Stimulated activated CD8-positive, alpha-beta memory T cell treated with anti-CD3 and anti-CD28 coated beads, Interleukin-2, amount 100 ng/mL, for 48 hours (primary cell): ENCODE measurements around the gene CACNA1C.

Experiments
- DNase-seq, 2 donors: peaks; one replicate each; pipeline ENCODE4 v3.0.0-alpha.2; 2020; ENCODE audit warnings: low read depth in 2 of 2

CACNA1C gene

DNA sequence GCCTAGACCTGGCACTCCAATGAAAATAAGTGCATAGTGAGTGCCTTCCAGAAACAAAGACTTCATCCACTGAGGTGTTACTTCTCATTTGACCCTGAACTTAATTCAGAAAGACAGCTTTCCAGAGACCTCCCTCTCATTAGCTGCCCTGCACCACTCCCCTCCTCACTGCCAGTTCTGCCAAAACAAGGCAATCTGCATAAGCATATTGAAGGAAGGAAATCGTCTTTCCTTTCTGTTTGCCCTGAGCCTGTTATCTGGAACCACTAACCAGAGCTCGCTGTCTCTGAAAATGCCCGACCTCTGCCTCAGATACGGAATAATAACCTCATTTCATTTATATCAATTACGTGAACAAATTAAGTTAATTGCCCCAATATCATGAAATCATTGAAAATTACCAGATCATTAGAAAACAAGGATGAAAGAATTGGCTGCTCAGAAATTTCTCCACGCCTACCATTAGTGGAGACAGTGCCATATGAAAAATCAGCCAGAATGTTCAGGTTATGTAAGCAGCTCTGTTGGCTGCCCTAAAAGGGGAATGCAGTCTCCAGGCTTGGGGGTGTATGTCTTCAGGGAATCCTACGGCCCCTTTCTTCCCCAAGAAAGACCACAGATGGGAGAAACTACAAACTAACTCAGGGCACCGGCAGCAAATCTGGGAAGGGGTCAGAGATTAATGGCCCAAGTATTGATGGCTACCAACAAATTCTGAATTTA is 592.1 kb downstream of the CACNA1C start:
- no peak for DNase-seq

DNA sequence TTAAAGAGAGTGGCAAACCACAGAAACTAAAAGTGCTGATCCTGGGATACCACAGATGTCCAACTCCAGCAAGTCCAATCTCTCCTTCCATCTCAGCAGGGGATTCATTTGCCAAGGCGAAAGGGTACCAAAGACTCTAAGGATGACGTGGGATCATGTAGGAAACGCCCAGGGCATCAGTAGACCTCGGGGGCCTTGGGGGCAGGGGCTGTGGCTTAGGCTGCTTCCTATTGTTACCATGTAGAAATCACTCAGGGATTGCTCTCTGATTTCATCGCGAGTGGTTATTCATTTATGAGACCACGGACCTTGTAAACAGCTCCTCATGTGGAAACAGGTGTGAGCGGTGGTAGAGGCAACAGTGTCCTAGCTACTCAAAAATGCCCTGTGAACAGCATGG is 592.7 kb downstream of the CACNA1C start:
- no peak for DNase-seq

DNA sequence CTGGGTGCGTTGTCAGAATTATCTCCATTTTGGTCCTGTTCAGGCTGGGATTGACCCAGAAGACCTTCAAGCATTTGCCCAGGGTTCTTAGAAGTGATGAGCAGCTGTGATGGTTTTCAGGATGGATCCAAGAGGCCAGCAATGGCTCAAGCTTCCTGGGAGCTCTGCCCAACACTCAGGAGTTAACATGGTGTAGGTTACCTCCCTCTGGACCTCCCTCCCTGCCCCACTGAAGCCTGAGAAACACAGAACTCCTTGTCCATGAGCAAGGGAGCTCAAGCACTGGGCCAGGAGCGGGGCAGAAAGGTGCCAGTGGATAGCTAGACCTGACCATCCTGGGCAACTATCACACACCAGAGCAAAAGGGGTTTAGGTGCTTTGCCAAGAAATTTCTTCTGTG is 593.6 kb downstream of the CACNA1C start:
- no peak for DNase-seq

DNA sequence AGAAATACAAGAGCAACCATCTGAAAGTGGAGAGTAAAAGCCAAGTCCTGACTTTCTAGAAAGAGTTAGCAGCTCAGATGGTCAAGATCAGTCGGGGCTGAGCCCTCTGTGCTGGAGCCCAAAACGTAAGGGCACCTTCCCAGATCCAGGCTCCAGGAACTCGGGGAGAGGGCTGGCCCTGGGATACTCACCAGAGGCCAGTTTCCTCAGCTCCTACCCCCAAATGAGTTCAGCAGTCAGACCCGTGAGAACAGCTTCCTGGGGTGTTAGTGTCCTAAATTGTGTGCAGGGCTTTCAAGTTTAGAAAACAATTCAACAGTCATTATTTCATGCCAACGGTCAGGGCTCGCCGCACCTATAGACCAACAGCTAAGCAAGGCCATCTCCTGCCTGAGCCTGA is 594.4 kb downstream of the CACNA1C start:
- no peak for DNase-seq

DNA sequence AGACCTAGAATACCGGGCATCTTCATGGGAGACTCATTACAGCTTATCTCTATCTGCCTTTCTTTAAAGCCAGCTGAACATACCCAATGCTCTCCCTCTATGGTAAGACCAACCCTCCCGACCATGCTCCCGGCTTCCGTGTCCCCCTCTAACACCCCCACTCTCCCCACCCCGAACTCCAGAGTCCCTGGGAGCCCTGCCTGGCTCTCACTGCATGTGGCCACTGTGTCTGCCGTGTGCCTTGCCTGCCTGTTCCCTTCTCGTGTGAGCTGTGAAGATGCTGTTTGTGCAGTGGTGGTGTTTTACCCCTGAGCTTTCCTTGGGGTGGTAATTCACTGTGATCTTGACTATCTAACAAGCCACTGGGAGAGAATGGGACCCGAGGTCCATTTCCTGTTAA is 595.6 kb downstream of the CACNA1C start:
- DNase-seq = no peak

DNA sequence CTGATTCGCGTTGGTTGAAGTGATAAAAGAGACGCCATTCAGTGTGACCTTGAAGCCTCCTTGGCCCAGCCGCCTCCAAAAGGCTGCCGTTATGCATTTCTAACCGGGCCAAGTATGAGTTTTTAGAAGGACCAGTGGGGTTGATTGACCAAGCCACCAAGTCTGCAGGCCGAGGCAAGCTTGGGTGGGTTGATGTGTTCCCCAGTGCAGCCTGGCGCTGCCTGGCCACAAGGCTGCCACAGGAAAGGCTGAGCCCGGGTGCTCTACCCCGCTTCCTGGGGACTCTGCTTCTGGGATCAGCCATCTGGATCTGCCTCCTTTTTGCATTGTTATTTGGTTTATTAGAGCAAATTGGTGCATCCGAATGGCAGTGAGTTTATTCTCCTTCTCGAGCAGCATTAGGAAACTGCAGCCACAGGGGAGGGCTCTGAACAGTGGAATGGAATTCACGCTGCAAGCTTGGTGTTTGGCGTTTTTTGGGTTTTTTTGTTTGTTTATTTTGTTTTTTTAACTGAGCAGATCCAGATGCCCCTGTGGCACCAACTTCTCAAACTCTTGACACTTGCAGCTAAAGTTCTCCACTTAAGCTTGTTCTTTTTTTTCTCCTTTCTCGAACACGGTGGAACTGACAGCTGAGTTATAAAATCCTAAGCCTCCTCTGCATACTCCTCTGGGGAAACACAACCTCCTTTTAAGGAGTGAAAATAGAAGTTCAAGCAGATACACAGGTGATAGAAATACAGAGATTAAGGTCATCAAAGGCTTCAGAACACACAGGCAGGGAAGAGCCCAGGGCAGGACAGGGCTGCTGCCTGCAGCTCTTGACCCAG is 596.6 kb downstream of the CACNA1C start:
- DNase-seq = no peak

DNA sequence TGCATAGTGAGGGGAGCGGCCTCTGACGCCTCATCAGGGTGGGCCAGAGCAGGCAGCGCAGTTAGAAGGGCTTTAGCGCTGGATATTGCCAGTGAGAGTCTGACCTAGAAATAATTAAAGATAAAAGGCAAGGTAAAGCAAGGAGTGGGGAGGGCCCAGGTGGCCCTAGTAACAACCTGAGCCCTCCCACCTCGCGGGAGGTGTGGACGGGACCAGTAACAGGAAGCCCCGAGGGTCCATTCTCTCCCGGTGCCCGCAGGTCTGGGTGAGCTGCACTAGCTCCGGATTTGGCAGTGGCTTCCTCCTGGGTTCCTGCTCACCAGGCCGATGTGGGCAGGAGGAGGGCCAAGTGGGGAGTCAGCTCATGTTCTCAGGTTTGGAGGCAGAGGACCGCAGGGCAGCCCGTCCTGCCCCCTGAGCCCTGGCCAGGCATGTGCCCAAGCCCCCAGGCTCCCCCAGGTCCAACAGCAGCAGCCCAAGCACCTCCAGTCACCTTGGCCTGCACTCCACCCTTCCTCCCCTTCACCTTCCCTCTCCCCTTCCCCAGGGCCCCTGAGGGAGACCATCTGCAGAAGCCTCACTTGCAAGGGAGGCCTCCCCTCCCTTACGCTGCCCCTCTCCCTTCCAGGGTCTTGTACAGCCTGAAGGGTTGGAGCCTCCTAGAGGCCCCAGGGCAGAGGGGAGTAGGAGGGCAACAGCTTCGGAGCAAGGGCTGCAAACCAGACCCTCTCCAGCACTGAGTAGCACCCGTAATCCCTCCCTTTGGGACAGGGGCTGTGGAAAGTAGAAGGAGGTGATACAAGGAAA is 597.7 kb downstream of the CACNA1C start:
- DNase-seq = no peak

DNA sequence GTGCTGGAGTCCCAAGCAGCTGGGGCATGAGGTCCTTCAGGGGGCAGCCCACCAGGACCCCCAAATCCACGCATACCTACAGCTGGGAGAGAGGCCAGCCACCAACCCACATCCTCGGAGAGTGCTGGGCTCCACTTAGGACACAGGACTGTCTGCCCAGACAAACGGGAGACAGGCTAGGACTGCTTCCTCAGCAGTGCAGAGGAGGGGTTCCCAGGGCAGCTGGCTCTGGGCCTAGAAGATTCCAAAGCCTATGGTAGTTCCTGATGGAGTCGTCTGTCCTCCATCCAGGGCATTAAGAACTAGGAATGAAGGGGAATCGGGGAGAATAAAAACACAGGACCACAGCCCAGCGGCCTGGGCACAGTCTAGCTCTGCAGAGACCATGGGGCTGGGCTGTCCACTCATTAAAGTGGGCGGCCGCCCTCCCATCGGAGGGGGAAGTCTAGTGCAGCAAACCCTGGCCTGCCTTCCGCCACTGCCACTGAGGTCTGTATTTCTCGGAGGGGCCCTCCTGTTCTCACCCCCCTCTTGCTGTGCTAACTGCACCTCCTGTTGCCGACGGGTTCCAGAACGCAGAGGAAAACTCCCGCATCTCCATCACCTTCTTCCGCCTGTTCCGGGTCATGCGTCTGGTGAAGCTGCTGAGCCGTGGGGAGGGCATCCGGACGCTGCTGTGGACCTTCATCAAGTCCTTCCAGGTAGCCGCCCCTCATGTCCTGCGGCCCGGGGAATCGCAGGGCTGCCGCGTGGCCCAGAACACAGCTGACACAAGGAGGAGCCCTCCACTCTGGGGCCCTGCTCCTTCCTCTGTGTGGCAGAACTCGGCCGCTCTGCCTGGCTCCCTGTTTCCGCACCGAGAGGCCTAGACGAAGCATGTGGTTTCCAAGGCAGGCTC is 598.5 kb downstream of the CACNA1C start:
- DNase-seq = no peak

DNA sequence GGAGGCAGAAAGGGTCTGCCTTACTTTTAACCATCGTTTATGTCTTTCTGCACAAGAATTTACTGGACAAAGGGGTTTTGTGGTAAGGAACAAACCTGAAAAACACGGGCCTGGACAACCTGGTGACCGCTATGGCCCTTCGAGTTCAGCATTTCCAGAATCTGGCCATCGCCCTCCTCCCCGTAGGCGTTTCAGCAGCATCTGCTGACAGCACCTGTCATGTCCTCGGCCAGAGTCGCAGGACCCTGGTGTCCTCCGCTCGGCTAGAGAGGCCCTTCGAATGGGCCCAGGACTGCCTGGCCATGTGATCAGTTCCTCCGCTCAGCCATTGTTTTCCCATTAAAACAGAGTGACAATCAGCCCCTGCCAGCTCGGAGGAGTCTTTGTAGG is 599.2 kb downstream of the CACNA1C start:
- no peak for DNase-seq

DNA sequence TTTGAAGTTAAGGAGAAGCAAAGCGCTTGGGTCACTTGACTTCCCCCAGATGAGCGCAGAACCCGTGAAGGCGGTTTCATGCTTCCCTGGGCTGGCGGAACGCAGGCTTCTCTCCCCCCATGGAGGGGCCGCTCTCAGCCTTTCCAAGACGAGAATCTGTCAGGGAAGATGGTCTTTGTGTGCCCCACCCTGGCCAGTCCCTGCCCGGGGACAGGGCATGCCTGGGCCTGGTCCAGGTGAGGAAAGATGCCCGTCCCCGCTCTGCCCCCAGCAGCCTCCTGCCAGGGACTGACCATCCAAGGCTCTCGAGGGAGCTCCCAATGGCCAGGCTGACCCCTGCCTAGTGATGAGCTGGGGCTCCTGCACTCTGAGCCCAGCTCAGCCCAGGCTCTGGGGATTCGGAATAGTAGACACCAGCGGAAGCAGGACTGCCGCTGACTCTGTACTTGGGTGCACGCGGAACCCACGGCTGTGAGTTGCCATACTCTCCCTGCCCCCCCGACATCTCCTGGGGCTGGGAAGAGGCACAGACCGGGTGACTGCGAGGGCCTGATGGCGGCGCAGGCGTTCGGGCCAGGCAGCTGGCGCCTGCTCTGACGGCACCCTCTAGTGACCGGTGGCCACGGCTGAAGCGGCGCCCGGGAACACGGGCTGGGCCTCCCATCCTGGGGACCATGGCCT is 599.8 kb downstream of the CACNA1C start:
- DNase-seq = no peak

DNA sequence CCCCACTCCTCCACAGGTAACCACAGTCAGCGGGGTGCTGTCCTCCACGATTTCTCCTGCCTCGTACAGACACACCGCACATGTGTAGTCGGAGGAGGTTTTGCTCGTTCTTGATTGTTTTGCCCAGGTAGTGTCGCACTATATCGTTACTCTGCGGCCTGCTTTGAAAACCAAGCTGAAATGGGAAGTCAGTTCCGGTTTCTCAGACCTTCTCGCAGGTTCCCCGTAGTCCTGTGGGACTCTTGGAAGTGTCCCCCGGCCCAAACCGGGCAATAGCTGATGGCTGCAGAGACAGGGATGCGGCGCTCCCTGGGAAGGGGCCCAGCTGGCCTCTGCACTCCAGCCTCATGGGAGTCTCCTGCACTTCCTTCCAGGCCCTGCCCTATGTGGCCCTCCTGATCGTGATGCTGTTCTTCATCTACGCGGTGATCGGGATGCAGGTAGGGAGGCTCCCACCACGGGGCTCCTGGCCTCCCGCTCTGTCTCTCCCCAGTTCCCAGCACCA is 600.7 kb downstream of the CACNA1C start:
- DNase-seq = no peak

DNA sequence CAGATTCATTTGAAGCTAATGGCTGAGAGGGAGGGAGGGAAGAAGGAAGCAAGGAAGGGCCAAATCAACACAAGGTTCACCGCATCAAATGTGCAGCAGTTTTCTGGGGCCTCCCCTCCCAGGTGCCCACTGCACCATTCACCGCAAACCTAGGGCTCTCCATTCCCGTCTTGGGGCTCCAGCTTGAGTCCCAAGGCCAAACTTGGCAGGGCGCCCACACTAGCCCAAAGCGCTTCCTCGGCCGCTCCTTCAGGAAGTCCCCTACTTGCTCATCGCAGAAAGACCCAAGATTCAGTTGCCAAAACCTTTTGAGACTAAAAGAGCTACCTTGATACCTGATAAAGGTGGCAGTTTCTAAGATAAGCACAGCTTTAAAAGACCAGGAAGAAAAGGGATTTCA is 601.5 kb downstream of the CACNA1C start:
- no peak for DNase-seq

DNA sequence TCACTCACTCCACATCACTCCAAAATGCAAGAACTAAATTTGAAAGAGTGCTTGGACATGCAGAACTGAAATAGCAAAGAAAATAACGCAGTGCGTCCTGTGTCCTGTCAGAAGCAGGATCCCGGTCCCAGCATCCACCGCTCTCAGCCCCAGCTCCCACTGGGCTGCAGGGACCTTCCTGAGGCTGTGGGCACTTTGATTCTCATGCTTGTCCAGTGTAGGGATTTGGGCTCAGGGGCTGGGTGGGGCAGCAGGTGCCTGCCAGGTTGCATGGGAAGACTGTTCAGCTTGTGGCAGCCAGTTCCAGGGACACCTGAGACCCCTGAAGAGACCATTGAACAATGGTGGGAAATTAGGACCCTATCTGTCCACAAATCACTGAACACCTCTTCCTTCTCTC is 602.0 kb downstream of the CACNA1C start:
- DNase-seq = no peak

DNA sequence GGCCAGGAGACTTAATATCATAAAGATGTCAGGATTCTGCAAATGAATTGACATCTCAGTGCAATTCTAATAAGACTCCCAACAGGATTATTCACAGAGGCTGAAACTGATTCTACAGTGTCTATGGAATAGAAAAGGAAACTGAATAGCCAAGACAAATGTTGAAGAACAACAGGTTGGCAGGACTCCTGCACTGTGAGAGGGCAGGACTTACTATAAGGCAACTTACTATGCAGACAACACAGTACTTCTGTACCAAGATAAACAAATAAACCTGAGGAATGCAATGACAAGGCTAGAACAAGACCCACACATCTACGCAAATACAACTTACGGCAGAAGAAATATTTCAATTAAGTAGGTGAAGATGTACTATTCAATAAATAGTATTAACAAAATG is 609.7 kb downstream of the CACNA1C start:
- no peak for DNase-seq

DNA sequence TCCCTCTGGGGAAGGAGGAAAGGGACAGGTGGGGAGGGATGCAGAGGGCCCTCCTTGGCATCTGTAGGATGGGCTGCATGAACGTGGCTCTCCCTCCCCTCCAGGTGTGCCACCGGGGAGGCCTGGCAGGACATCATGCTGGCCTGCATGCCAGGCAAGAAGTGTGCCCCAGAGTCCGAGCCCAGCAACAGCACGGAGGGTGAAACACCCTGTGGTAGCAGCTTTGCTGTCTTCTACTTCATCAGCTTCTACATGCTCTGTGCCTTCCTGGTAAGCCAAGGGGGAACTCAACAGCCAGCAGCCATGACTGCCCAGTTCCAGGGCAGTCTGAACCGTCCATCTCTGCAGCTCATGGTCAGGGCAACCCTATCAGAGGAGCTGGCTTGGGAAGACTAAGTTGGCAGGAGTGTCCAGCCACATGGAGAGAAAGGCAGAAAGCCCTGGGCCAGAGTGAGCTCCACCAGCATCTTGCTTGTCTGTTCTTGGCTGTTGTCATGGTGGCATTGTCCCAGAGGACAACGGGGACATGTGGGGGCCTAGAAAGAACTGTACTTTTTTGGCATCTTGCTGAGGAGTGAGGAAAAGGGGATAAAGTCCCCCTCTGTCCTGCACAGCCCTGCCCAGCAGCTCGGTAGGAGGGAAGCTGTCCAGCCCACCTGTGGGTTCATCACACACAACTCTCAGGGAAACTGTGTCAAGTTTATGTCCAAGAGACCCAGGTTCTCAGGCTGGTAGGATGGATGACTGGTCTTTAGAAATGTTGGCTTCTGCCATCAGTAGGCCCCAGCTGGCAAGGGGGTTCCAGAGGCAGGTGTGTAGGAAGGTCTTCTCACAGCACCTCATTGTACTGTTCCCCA is 612.2 kb downstream of the CACNA1C start:
- DNase-seq = no peak

DNA sequence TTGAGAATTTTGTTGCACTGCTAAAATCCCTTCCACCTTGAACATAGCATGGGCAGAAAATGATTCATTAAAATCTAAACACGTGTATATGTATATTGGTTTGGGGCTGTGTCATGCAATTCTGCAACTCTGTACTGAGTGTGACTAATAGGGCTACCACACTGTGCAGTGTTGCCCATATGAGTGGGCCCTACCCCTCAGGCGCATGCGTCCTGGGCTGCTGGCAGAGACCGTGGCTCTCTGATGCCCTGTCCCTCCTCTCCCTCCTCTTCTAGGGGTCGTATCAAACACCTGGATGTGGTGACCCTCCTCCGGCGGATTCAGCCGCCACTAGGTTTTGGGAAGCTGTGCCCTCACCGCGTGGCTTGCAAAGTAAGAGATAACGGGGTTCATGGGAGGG is 613.6 kb downstream of the CACNA1C start:
- no peak for DNase-seq

DNA sequence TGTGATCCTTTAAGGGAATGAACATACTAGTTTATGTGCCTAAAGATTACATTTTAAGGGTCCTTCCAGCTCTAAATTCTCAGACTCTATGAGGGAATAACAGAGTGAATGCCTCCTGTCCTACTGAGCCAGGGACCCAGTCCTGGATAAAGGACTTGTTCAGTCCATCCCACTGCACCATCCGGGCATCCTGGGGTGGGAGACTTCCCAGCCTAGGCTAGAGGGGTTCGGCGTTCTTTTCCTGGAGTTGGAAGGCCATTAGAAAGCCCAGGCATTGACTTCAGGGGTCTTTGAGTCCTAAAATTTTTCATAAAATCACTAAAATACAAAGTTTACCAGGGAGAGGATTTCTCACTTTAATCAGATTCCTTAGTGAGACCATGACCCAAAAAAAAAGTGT is 614.1 kb downstream of the CACNA1C start:
- DNase-seq = no peak

DNA sequence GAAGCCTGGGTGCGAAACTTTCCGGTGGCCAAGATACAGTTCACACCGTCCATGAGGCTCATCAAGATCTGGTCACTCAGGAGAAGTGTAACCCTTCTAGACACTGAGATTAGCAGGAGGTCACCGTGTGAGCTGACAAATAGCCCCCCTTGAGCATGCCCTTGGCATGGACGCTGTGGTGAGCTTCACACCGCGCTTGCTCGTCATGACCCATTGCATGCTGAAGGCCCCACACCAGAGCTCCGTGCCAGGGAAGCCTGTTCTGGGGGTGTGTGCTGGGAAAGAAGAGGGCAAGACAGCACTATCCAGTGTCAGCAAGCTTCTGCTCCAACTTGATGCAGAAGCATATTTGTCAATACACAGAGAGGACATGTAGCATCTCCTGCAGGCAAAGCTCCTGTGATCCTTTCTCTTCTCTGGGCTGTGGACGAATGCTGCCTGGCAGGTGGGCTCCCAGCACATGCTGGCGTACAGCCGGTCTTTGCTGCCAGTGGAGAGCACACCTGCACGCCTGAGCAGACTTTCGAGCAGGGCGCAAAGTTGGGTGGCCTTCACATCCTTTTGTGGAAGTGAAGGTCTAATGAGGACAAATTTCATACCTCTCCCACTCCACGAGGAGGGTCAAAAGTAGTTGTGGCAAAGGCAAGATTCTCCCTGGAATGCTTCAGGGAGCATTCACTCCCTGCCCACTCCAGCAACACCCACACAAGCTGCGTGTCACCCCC is 615.1 kb downstream of the CACNA1C start:
- no peak for DNase-seq

DNA sequence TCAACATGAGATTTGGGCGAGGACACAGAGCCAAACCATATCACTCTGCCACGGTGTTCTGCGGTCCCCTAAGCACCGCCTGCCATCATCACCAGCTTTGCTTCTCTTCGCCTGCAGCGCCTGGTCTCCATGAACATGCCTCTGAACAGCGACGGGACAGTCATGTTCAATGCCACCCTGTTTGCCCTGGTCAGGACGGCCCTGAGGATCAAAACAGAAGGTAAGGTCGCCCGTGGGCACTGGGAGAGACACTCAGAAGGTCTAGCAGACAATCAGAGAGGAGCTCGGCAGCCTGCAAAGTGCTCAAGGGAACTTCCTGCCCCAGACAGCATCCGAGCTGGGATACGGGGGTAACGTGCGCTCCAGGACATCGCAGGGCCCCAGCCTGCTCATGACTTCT is 616.0 kb downstream of the CACNA1C start:
- DNase-seq = no peak
